WERI-Rb-1 (cell line): ENCODE results near the gene PHF19.

Experiments
- DNase-seq: peaks from one replicate; pipeline ENCODE4 v3.0.0-alpha.2; 2020
- H3K27ac ChIP-seq: fragments of 250-450 bp; sonication (Bioruptor Pico); 2 replicates; pipeline ENCODE4 v1.5.1; 2020; ENCODE audit warnings: mild to moderate bottlenecking, moderate library complexity
- H3K27me3 ChIP-seq: fragments of 250-450 bp; sonication (Bioruptor Pico); 2 replicates; pipeline ENCODE4 v1.5.1; 2021; ENCODE audit warnings: mild to moderate bottlenecking, low read depth, moderate library complexity; ENCODE audit not compliant: insufficient read depth, severe bottlenecking
- H3K36me3 ChIP-seq: fragments of 250-450 bp; sonication (Bioruptor Pico); 2 replicates; pipeline ENCODE4 v1.5.1; 2020; ENCODE audit warnings: mild to moderate bottlenecking, moderate library complexity
- H3K4me3 ChIP-seq: 2 replicates; pipeline ENCODE4 v1.5.1; 2011; ENCODE audit warnings: low read depth, mild to moderate bottlenecking, control low read depth, low read length
- H3K9me3 ChIP-seq: fragments of 250-450 bp; sonication (Bioruptor Pico); 2 replicates; pipeline ENCODE4 v1.5.1; 2021; ENCODE audit warnings: mild to moderate bottlenecking, moderate library complexity; ENCODE audit not compliant: severe bottlenecking
- CTCF ChIP-seq: IDR thresholded peaks from 2 replicates; pipeline ENCODE4 v1.5.1; 2011; ENCODE audit warnings: low read depth, mild to moderate bottlenecking, control low read depth, inconsistent platforms, low read length

PHF19 gene

GRCh38 chr9:120876842-120877240, at the start of gene PHF19:
Gene PHF19 (minus strand): TSS chr9:120877188. CDS start chr9:120874741, 2,447 bp downstream.
- Histone ChIP-seq H3K27me3 (no peaks in the 10 kb centered on the region), H3K9me3 (no peaks in the 10 kb centered on the region), H3K27ac (peak within 1 kb of the TSS; percentile 97), H3K4me3 (peak within 1 kb of the TSS; percentile 93), H3K36me3 (peaks cover 35% of the 10 kb centered on the region)
- TF ChIP-seq CTCF: no peak
- DNase-seq: no peak

DNA sequence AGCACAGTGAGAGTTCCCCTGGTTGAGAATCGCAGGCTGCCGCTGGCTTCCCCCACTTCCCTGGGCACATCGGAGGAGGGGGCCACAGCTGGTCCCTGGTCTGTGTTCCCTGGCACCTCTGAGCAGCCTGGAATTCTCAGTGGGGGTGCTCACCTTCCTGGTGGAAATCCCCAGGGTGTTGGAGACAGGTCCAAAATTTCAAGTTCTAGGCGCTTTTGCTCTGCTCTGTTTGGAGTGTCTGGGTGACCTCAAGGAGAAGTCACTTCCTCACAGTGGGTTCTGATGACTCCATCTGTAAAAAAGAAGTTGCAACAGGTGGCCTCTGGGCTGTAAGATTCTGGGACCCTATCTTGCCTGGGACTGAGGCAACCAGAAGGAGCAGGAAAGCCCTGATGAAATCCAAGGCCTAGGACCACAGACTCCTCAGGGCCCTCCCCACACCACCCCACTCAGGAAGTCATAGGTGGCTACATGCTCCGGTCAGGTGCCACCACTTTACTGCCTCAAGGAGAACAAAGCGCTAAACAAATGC, 49.5 kb upstream of the PHF19 start, which contains the start of gene TRAF1:
Gene TRAF1 (minus strand): TSS at position 400 of the 532 bp plus-strand sequence. CDS start 721 bp downstream, outside the sequence.
- no peak for DNase-seq
- no peak within 1 kb of the TSS for H3K4me3 ChIP-seq
- no peak for TF ChIP-seq CTCF
- H3K9me3 ChIP-seq: peaks cover 7% of the 10 kb centered on the region
- no peaks in the 10 kb centered on the region for H3K36me3 ChIP-seq
- peak within 1 kb of the TSS; percentile 27 for H3K27ac ChIP-seq
- H3K27me3 ChIP-seq: no peaks in the 10 kb centered on the region

GRCh38 chr9:120925535-120926396, 48.8 kb upstream of the PHF19 start:
- no peak for DNase-seq
- Histone ChIP-seq H3K27me3 (no peaks in the 10 kb centered on the region), H3K36me3 (no peaks in the 10 kb centered on the region), H3K9me3 (peaks cover 7% of the 10 kb centered on the region), H3K27ac (peak overlapping the region; percentile 27), H3K4me3 (no peak overlapping the region)
- TF ChIP-seq CTCF: no peak

DNA sequence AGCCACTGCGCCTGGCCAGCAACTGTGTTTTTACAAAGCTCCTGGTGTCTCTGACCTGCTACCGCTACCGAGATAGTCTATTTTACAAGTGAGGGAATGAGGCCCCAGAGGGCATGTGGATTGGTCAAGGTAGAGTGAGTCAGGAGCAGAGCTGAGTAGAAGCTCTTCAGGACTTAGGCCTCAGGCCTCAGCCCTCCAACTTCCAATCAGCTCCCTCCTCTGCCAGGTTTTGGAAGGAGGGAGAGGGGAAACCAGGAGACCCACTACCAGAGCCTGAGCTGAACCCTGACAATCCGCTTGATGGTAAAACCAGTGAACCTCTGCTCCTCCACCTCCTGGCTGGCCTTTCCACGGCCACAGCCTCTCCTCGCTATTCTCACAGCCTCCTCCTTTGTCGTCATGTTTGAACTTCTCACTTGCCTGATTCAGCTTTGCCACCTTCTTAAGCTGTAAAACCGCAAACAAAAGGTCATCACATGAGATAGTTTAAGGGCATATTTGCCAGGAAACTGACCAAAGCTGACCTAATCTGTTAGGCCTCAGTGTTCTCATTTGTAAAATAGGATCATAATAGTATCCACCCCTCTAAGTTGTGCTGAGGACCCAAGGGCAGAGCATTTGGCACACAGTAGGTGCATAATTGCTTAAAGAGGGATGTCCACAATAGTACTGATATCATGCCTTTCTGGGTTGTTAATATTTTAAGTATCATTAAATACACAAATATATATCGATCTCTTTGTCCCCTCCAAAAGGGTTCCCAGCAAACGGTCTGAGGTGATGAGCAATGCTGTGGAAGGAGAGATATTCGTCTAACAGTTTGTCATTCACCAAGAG, 47.9 kb upstream of the PHF19 start:
- Histone ChIP-seq H3K9me3 (peaks cover under 1% of the 10 kb centered on the region), H3K36me3 (no peaks in the 10 kb centered on the region), H3K27me3 (no peaks in the 10 kb centered on the region), H3K27ac (no peak overlapping the region), H3K4me3 (no peak overlapping the region)
- no peak for TF ChIP-seq CTCF
- DNase-seq: no peak

DNA sequence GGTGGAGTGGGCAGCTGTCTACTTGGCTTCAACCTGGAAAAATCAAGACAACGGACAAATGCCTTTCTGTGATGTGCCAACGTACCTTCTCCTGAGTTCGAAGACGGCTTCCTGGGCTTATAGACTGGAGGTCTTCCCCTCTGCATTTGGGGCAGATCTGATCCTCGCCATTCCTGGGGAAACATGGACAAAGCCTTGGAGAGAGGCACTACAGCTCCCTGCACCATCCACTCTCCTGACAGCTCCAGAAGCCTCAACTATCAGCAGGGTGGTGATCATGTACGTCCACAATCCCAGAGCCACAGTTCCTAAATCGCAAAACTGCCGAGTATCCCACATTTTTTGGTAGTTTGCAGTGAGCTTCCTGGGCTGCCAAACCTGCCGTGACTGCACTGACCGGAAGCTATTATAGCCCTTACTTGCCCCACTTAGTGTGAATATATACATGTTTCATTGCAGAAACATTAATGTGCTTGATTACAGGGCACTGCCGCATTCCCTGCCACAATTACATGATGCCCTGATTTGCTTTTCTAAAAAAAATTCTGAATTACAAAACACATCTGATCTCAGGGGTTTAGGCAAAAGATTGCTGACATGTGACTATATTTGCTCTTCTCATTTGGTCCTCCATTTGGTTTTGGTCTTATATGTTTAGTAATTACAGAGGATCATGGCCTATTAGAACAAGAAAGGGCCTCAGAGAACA, 46.8 kb upstream of the PHF19 start:
- no peak for DNase-seq
- no peak for TF ChIP-seq CTCF

More for the DNA sequence above, 46.8 kb upstream of the PHF19 start:
- Histone ChIP-seq H3K27me3 (no peaks in the 10 kb centered on the region), H3K27ac (peak overlapping the region; percentile 90), H3K4me3 (no peak overlapping the region), H3K36me3 (no peaks in the 10 kb centered on the region), H3K9me3 (no peaks in the 10 kb centered on the region)
